GM12878 (cell line): Measurements from ENCODE around the gene ZNF165. TPM values are rescaled to one million over a fixed set of nuclear protein-coding genes. Genes with fewer than 3 reads are reported as not detected.
"Not testable (repeated sequence)": the region's sequence is repeated elsewhere in the genome, so short reads cannot be mapped to it uniquely, and the experiment has no call there.

Experiments used
- ATAC-seq: fragments of 200-7000 bp; cut with Tn5 transposase; 3 replicates; pipeline ENCODE4 v1.9.1; 2020; ENCODE audit warnings: mild to moderate bottlenecking, moderate library complexity
- BruUV-seq: library from RNA; stranded (reverse); fragments of 400-500 nt; replicated peaks from 2 replicates; lab custom pipeline; 2021; lab: Mats Ljungman, UMichigan
- CTCF ChIA-PET: fragments of 300-600 bp; sonication (Branson Sonifier 250); formaldehyde crosslinking; extraction: SDS; loops from one replicate; lab custom pipeline; 2021; ENCODE audit warnings: inconsistent platforms; lab: Yijun Ruan, JAX
- POLR2A ChIA-PET: fragments of 350-600 bp; formaldehyde crosslinking; extraction: SDS; loops from one replicate; lab custom pipeline; 2021; ENCODE audit warnings: inconsistent platforms; lab: Charles Lee
- RAD21 ChIA-PET: fragments of 300-600 bp; sonication (Branson Sonifier 250); formaldehyde crosslinking; loops from one replicate; lab custom pipeline; 2023; ENCODE audit warnings: antibody characterized with exemption; ENCODE audit not compliant: unreplicated experiment; lab: Charles Lee
- SMC1A ChIA-PET: fragments of 300-600 bp; sonication (Branson Sonifier 250); formaldehyde crosslinking; loops from one replicate; lab custom pipeline; 2023; ENCODE audit not compliant: unreplicated experiment, uncharacterized antibody; lab: Charles Lee
- DNase-seq: peaks from one replicate; pipeline ENCODE4 v3.0.0-alpha.2; 2011; ENCODE audit warnings: low read depth, low spot score
- FAIRE-seq: peaks from 3 replicates; lab custom pipeline; 2011; peaks lifted over from hg19 to GRCh38; lab: Jason Lieb, UNC
- H2AFZ ChIP-seq: 2 replicates; pipeline ENCODE4 v1.6.0; 2011; ENCODE audit warnings: low read depth, low read length, control low read depth; ENCODE audit not compliant: control insufficient read depth
- H3K27ac ChIP-seq: 2 replicates; pipeline ENCODE4 v1.5.1; 2011; ENCODE audit warnings: control low read depth; ENCODE audit not compliant: control insufficient read depth, insufficient read depth
- H3K27me3 ChIP-seq, 2 experiments: replicated peaks in 1 of 2; 2 replicates each; pipeline versions ENCODE4 v1.6.0 to v1.6.1; 2011; ENCODE audit warnings: low read length in 1 of 2; ENCODE audit not compliant: control insufficient read depth in 2 of 2, insufficient read depth in 2 of 2
- H3K36me3 ChIP-seq, 2 experiments: 2 replicates each; pipeline ENCODE4 v1.5.1; 2011; ENCODE audit warnings: low read length in 1 of 2; ENCODE audit not compliant: control insufficient read depth in 2 of 2, insufficient read depth in 2 of 2
- H3K4me1 ChIP-seq: 2 replicates; pipeline ENCODE4 v1.6.1; 2011; ENCODE audit warnings: mild to moderate bottlenecking, low read length, moderate library complexity, mixed read lengths; ENCODE audit not compliant: control insufficient read depth, insufficient read depth
- H3K4me2 ChIP-seq: 2 replicates; pipeline ENCODE4 v1.6.0; 2011; ENCODE audit warnings: control low read depth; ENCODE audit not compliant: control insufficient read depth, insufficient read depth
- H3K4me3 ChIP-seq: fragments of 200-600 bp; sonication (generic); 2 replicates; pipeline ENCODE4 v1.5.1; 2016
- H3K79me2 ChIP-seq: 2 replicates; pipeline ENCODE4 v1.6.0; 2011; ENCODE audit warnings: low read length; ENCODE audit not compliant: control insufficient read depth, insufficient read depth
- H3K9ac ChIP-seq: 2 replicates; pipeline ENCODE4 v1.8.0; 2011; ENCODE audit warnings: low read length, control low read depth, mixed read lengths; ENCODE audit not compliant: control insufficient read depth, insufficient read depth
- H3K9me3 ChIP-seq: replicated peaks from 3 replicates; pipeline ENCODE4 v1.5.1; 2011; ENCODE audit warnings: mild to moderate bottlenecking, low read length; ENCODE audit not compliant: control insufficient read depth, insufficient read depth
- H4K20me1 ChIP-seq: 2 replicates; pipeline ENCODE4 v1.6.0; 2011; ENCODE audit not compliant: control insufficient read depth, insufficient read depth
- BHLHE40 ChIP-seq, 2 experiments: fragments of 450-650 bp in 1 of 2; IDR thresholded peaks; 2 replicates each; pipeline ENCODE4 v1.6.1; 2011 to 2017; ENCODE audit warnings: low read depth in 2 of 2, borderline replicate concordance in 1 of 2, improper control_type of control experiment in 1 of 2, low read length in 1 of 2, mild to moderate bottlenecking in 1 of 2
- BMI1 ChIP-seq: fragments of 450-650 bp; IDR thresholded peaks from 2 replicates; pipeline ENCODE4 v1.6.1; 2016; ENCODE audit warnings: mild to moderate bottlenecking, moderate library complexity, borderline replicate concordance
- CBX3 ChIP-seq: fragments of 200-600 bp; sonication (generic); IDR thresholded peaks from 2 replicates; pipeline ENCODE4 v1.6.1; 2016; ENCODE audit warnings: low read depth, borderline replicate concordance
- ETV6 ChIP-seq, 2 experiments: fragments of 450-650 bp in 1 of 2; IDR thresholded peaks in 1 of 2; conservative IDR thresholded peaks in 1 of 2; 2 replicates each; pipeline ENCODE4 v1.6.1; 2014; ENCODE audit warnings: antibody characterized with exemption in 1 of 2, borderline replicate concordance in 1 of 2, low read depth in 1 of 2, mild to moderate bottlenecking in 1 of 2, moderate library complexity in 1 of 2
- FOXK2 ChIP-seq: fragments of 450-650 bp; IDR thresholded peaks from 2 replicates; pipeline ENCODE4 v1.6.1; 2017; ENCODE audit warnings: mild to moderate bottlenecking, moderate library complexity
- FOXM1 ChIP-seq: IDR thresholded peaks from 2 replicates; pipeline ENCODE4 v1.6.1; 2012; ENCODE audit warnings: low read depth, mild to moderate bottlenecking, inconsistent platforms, low read length, moderate library complexity
- MEF2A ChIP-seq: IDR thresholded peaks from 2 replicates; pipeline ENCODE4 v1.6.1; 2011; ENCODE audit warnings: low read depth, mild to moderate bottlenecking, low read length, moderate library complexity; ENCODE audit not compliant: insufficient read depth
- NFXL1 ChIP-seq: fragments of 450-650 bp; IDR thresholded peaks from 2 replicates; pipeline ENCODE4 v1.6.1; 2017; ENCODE audit warnings: antibody characterized with exemption, mild to moderate bottlenecking, borderline replicate concordance
- POLR2AphosphoS2 ChIP-seq: IDR thresholded peaks from 2 replicates; pipeline ENCODE4 v1.6.1; 2011; ENCODE audit warnings: low read depth, mild to moderate bottlenecking, low read length, improper control_type of control experiment, moderate library complexity
- SMC3 ChIP-seq: IDR thresholded peaks from 2 replicates; pipeline ENCODE4 v1.6.1; 2011; ENCODE audit warnings: low read length, improper control_type of control experiment, borderline replicate concordance
- SREBF2 ChIP-seq: IDR thresholded peaks from 2 replicates; pipeline ENCODE4 v1.6.1; 2012; ENCODE audit warnings: mild to moderate bottlenecking, low read length
- SRF ChIP-seq, 2 experiments: IDR thresholded peaks; 2 replicates each; pipeline ENCODE4 v1.6.1; 2011; ENCODE audit warnings: low read depth in 2 of 2, low read length in 2 of 2, mild to moderate bottlenecking in 1 of 2, moderate library complexity in 1 of 2
- STAT3 ChIP-seq: IDR thresholded peaks from 2 replicates; pipeline ENCODE4 v1.6.1; 2011; ENCODE audit warnings: low read depth, low read length, improper control_type of control experiment
- ZNF687 ChIP-seq: fragments of 450-650 bp; IDR thresholded peaks from 2 replicates; pipeline ENCODE4 v1.6.1; 2017; ENCODE audit warnings: mild to moderate bottlenecking, moderate library complexity
- WGBS: methylation state at CpG from one replicate; pipeline ENCODE4 v1.1.6; 2016; ENCODE audit warnings: low lambda C conversion rate; ENCODE audit not compliant: insufficient replicate concordance, insufficient coverage; ENCODE audit errors: missing lambda C conversion rate; 5-methylcytosine and 5-hydroxymethylcytosine counted together
- in situ Hi-C: fragments of 300-500 bp; cut with MboI; formaldehyde crosslinking; loops from 9 replicates; pipeline ENCODE4 v1.14.3; 2018; ENCODE audit warnings: mixed read lengths
- intact Hi-C: fragments of 100-400 bp; cut with micrococcal nuclease; formaldehyde crosslinking; loops from one replicate; pipeline ENCODE4 v1.14.2; 2022; ENCODE audit not compliant: unreplicated experiment
- polyA plus RNA-seq, 11 experiments: library from polyadenylated mRNA; depleted of rRNA in 4 of 11; unstranded in 6 of 11; stranded (reverse) in 5 of 11; fragments of >200 nt; fragmentation: Nextera tagmentation in 4 of 11; fragmentation: Illumina TruSeq in 1 of 11; extraction: Ambion mirVana in 4 of 11; extraction: Trizol in 1 of 11; gene quantifications; 1 replicate in 1 of 11; 2 replicates in 10 of 11; pipeline versions ENCODE4 v1.2.1 to v1.2.3, GENCODE V29; 2011 to 2016; ENCODE audit warnings: inconsistent platforms in 2 of 11, missing spikeins in 2 of 11, low read depth in 1 of 11
- total RNA-seq, 4 experiments: library from RNA; depleted of rRNA in 3 of 4; stranded (reverse); fragments of >200 nt in 3 of 4; fragmentation: Illumina TruSeq in 1 of 4; extraction: Trizol in 1 of 4; gene quantifications; 2 replicates each; pipeline versions ENCODE4 v1.2.1 to v1.2.3, GENCODE V29; 2013 to 2021

ZNF165 gene
- total and polyA plus RNA-seq, 10 of the 15 experiments (the other 5 are each of a cell fraction or from before 2014, with no cell fraction given): 1.1 to 5.0 (median 2.9) TPM

GRCh38 chr6:28121876-28122275 lies 41.5 kb downstream of the ZNF165 start (continued):
- no peak for TF ChIP-seq CBX3
- TF ChIP-seq POLR2AphosphoS2: no peak
- TF ChIP-seq ETV6 (conservative IDR thresholded peaks at IDR 0.05 in 1 of 2, IDR thresholded peaks at IDR 0.05 in 1 of 2; ENCODE audit: borderline replicate concordance in 1 of 2, low read depth in 1 of 2): no peak
- no peak for TF ChIP-seq ZNF687
- TF ChIP-seq FOXK2: no peak
- no peak for TF ChIP-seq BMI1
- no peak for TF ChIP-seq MEF2A
- no peak for TF ChIP-seq SREBF2
- no peak for TF ChIP-seq NFXL1
- no peak for TF ChIP-seq SRF (IDR thresholded peaks at IDR 0.05; ENCODE audit: low read depth in 2 of 2, low read length in 2 of 2)
- no peak for TF ChIP-seq FOXM1
- no peak for TF ChIP-seq SMC3
- TF ChIP-seq BHLHE40 (IDR thresholded peaks at IDR 0.05; ENCODE audit: borderline replicate concordance in 1 of 2, low read depth in 2 of 2, low read length in 1 of 2): no peak
- TF ChIP-seq STAT3: no peak
- TF ChIP-seq, all 136 proteins: peak for 0

- H3K9ac ChIP-seq, intact Hi-C loops, H3K4me2 ChIP-seq, ATAC-seq, H3K9me3 ChIP-seq, H2AFZ ChIP-seq, FAIRE-seq, H3K4me3 ChIP-seq, in situ Hi-C loops, H3K27me3 ChIP-seq, H3K27ac ChIP-seq, H4K20me1 ChIP-seq, RAD21 ChIA-PET, BruUV-seq, H3K36me3 ChIP-seq, POLR2A ChIA-PET, H3K4me1 ChIP-seq, DNase-seq: not testable (repeated sequence)
- WGBS: 80% methylated on average over 5 of the region's 5 CpGs
- H3K79me2 ChIP-seq: peaks cover 22% of the 10 kb centered on the region
- CTCF ChIA-PET: interaction anchor here (1.3 kb wide), 1 partner anchor 233 kb away, joined by 3 read pairs; no protein-coding TSS in a partner anchor
- SMC1A ChIA-PET: interaction anchor here (1.6 kb wide), 1 partner anchor 260 kb away, joined by 5 read pairs; no protein-coding TSS in a partner anchor
These were observed 41.9 kb downstream of the ZNF165 start for GRCh38 chr6:28122283-28122682.
